Transverse colon (tissue), 4 donors: ENCODE measurements around the gene HECTD4.

Experiments
- CTCF ChIP-seq, 5 experiments: fragments of 200-600 bp in 3 of 5; fragments of 450-650 bp in 2 of 5; sonication (generic) in 3 of 5; IDR thresholded peaks; 1 replicate in 2 of 5; 2 replicates in 3 of 5; pipeline ENCODE4 v1.5.1; 2016 to 2017; ENCODE audit warnings: antibody characterized with exemption in 5 of 5, inconsistent platforms in 3 of 5, mild to moderate bottlenecking in 2 of 5, moderate library complexity in 1 of 5
- POLR2AphosphoS5 ChIP-seq, 3 donors: sonication (generic); formaldehyde crosslinking; IDR thresholded peaks; one replicate each; pipeline ENCODE4 v1.6.1; 2016; ENCODE audit warnings: antibody characterized with exemption in 3 of 3

GRCh38 chr12:112153893-112154219 lies 228.4 kb downstream of the HECTD4 start:
- TF ChIP-seq CTCF (IDR thresholded peaks at IDR 0.05) = no peak
- no peak for TF ChIP-seq POLR2AphosphoS5 (IDR thresholded peaks at IDR 0.05)
